ENCODE measurements around the gene UNC13A.
A peak's percentile ranks its signal among the peaks of the same experiment; 100 is the strongest.
"Not testable (repeated sequence)": the region's sequence is repeated elsewhere in the genome, so short reads cannot be mapped to it uniquely, and the experiment has no call there.

Gene UNC13A

DNA sequence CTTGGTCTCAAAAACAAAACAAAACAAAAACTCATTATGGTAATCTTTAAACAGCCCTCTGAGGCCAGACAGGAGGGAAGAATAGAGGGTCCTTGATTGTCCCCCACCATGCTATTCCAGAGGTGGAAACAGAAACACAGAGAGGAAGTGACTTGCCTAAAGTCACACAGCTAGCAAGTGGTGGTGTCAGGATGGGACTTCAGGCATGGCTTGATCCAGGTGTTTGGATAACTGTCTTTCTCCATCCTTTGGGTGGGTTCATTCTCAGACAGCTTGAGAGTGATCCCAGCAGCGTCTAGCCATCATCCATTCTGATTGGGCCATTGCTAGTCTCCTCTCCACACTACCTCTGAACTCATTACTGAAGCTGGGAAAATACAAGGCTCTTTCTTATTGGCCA, 120.2 kb downstream of the UNC13A start:
- DNase-seq (ENCODE audit: low read depth) = no peak

DNA sequence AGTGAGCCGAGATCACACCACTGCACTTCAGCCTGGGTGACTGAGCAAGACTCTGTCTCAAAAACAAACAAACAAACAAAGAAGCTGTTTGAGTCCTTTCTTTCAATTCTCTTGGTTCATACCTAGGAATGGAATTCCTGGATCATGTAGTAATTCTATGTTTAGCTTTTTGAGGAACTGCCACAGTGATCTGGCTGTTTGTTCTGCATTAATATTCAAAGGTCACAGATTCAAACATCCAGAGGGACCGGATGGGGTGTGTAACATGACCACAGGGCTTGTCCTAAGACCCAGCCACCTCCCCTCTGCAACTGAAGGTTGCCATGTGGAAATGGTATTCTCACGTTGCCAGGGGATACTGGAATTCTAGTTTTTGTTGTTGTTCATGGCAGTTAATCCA, 122.5 kb downstream of the UNC13A start:
- DNase-seq (ENCODE audit: low read depth) = no peak

DNA sequence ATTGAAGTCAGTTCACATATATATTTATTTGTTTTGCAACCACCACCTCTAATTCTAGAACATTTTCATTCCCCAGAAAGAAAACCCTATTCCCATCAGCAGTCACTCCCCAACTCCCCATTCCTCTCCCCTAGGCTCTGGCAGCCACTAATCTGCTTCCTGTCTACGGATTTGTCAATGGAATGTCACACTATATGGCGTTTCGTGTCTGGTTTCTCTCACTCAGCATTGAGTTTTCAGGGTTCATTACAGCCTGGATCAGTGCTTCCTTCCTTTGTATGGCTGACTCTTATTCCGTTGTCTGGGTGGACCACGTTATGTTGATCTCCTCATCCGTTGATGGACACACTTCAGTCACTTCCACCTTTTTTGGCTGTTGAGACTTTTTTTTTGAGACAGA, 123.4 kb downstream of the UNC13A start:
- no peak for DNase-seq (ENCODE audit: low read depth)

DNA sequence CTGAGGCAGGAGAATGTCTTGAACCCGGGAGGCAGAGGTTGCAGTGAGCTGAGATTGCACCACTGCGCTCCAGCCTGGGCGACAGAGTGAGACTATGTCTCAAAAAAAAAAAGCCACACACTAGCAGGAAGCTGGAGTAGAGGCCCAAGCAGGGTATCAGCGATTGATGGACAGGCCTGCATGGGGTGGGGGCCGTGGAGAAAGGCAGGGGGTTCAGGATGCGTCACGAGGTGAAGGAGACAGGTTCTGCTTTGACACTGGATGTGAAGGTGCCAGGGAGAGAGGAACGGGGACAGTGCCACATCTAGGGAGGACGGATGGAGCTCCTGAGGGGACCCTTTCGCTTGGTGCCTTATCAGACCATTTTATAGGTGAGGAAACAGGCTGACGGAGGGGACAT, 125.6 kb downstream of the UNC13A start:
- no peak for DNase-seq (ENCODE audit: low read depth)

- no peak for DNase-seq (ENCODE audit: low read depth)
These were observed 126.1 kb downstream of the UNC13A start for GRCh38 chr19:17562097-17562496.

- no peak for DNase-seq (ENCODE audit: low read depth)
These were observed 128.0 kb downstream of the UNC13A start for GRCh38 chr19:17560205-17560595.

DNA sequence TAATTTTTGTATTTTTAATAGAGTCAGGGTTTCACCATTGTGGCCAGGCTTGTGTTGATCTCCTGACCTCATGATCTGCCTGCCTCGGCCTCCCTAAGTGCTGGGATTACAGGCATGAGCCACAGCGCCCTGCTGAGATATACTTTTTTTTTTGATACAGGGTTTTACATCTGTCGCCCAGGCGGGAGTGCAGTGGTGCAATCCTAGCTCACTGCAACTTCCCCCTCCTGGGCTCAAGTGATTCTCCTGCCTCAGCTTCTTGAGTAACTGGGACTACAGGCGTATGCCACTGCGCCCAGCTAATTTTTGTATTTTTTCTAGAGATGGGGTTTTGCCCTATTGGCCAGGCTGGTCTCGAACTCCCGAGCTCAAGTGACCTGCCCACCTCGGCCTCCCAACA, 130.7 kb downstream of the UNC13A start:
- DNase-seq (ENCODE audit: low read depth) = no peak

DNA sequence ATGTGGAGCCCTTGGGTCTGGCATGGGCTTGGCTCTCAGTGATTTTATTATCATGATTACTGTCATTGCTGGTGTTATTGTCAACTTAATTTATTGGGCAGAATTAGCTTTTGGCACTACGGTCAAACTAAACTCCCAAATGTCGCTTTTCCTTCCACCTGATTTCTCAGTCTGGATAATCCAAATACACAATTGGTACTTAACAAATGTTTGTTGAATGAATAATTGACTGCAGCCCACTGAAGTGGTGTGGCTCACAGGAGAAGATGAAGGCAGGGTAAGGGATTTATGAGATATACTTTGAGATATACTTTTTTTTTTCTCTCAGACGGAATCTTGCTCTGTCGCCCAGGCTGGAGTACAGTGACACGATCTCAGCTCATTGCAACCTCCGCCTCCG, 131.2 kb downstream of the UNC13A start:
- no peak for DNase-seq (ENCODE audit: low read depth)

DNA sequence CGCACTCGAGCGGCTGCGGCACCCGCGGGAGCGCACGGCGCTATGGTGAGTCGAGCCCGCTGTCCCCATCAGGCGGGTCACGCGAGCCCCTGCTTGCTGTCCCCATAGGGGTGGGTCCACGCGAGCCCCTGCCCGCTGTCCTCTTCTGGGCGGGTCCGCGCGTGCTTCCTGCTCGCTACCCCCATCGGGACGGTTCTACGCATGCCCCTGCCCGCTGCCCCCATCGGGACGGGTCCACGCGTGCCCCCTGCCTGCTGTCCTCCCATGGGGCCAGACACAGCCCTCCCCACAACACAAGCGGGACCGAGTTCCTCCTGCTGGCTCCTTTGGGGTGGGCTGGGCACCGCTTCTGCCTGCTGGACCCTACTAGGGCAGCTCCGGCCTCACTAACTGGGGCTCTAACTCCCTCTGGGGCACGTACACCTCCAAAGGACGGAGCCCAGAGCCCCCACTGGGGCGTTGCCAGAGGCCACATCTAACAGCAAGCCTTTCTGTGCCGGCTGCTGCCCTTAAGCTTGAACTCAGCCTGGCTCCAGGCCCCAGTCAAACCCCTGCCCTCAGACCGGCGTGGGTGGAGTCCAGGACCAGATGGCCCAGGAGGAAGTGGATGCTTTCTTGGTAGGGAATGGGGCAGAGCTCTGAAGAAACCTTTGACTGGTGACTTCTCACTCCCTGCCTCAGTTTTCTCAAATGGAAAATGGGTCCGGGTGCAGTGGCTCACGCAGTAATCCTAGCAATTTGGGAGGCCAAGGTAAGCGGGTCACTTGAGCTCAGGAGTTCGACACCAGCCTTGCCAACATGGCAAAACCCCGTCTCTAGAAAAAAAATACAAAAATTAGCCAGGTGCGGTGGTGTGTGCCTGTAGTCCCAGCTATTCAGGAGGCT, 132.0 kb downstream of the UNC13A start:
- DNase-seq (ENCODE audit: low read depth) = no peak

GRCh38 chr19:17555480-17555928, 132.7 kb downstream of the UNC13A start, which contains the start of gene COLGALT1:
COLGALT1 (plus strand) TSS chr19:17555649; CDS start chr19:17555714, 65 bp downstream.
- DNase-seq (ENCODE audit: low read depth) = peak; percentile 99

- no peak for DNase-seq (ENCODE audit: low read depth)
These were observed 133.1 kb downstream of the UNC13A start for GRCh38 chr19:17554968-17555479.

DNA sequence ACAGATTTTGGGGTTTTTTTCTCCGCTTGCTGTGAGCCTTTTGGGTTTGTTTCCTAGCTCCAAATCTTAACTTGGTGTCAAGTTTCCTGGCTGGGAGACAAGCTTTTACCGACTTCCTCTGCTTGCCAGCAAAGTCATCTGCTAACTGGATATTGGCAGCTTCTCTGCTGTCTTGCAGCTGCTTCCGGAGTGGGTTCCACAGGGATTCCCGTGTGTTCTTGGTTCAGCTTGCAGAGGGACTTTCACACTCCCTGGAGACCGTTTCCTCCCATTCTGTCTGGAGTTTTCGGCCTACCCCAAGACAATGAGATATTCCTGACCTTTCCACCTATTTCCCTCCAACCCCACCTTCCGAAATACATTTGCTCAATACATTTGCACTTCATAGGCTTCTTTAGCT, 134.9 kb downstream of the UNC13A start:
- no peak for DNase-seq (ENCODE audit: low read depth)

- DNase-seq (ENCODE audit: low read depth) = not testable (repeated sequence)
These were observed 135.4 kb downstream of the UNC13A start for GRCh38 chr19:17552735-17553134.
